Activated CD8-positive, alpha-beta T cell treated with anti-CD3 and anti-CD28 coated beads for 36 hours (primary cell): ENCODE results near the gene FAM20C. TPM values are rescaled to one million over a fixed set of nuclear protein-coding genes. Genes with fewer than 3 reads are reported as not detected.

Experiments
- ATAC-seq: fragments of 200-7000 bp; cut with Tn5 transposase; one replicate; pipeline ENCODE4 v1.10.0; 2021; ENCODE audit warnings: mild to moderate bottlenecking, moderate library complexity
- CTCF ChIA-PET: fragments of 350-600 bp; sonication (Branson Sonifier 250); formaldehyde crosslinking; loops from one replicate; lab custom pipeline; 2021; ENCODE audit warnings: antibody characterized with exemption; lab: Charles Lee
- POLR2A ChIA-PET: fragments of 350-600 bp; sonication (Branson Sonifier 250); formaldehyde crosslinking; loops from one replicate; lab custom pipeline; 2021; ENCODE audit warnings: antibody characterized with exemption; lab: Charles Lee
- DNase-seq: peaks from one replicate; pipeline ENCODE4 v3.0.0-alpha.2; 2020
- H3K27ac Mint-ChIP-seq: one replicate; pipeline ENCODE4 v1.8.0; 2021; ENCODE audit warnings: mild to moderate bottlenecking, mixed read lengths
- H3K27me3 Mint-ChIP-seq: one replicate; pipeline ENCODE4 v1.8.0; 2021; ENCODE audit warnings: mixed read lengths
- H3K36me3 Mint-ChIP-seq: one replicate; pipeline ENCODE4 v1.8.0; 2021; ENCODE audit warnings: low read depth, mixed read lengths
- H3K4me1 Mint-ChIP-seq: one replicate; pipeline ENCODE4 v1.8.0; 2021; ENCODE audit warnings: low read depth, mixed read lengths
- H3K4me3 Mint-ChIP-seq: one replicate; pipeline ENCODE4 v1.8.0; 2021; ENCODE audit warnings: mild to moderate bottlenecking, moderate library complexity, mixed read lengths
- H3K9me3 Mint-ChIP-seq: one replicate; pipeline ENCODE4 v1.8.0; 2021; ENCODE audit warnings: mixed read lengths
- intact Hi-C: fragments of 100-400 bp; cut with micrococcal nuclease; formaldehyde crosslinking; loops from one replicate; pipeline ENCODE4 v1.10.0; 2022
- total RNA-seq, 2 experiments: library from RNA; stranded (reverse); gene quantifications; one replicate each; pipeline ENCODE4 v1.2.3, GENCODE V29; 2021
- TF ChIP-seq, protein P1 (sequence below): fragments of 200-600 bp; IDR thresholded peaks from one replicate; pipeline ENCODE4 v1.8.0; 2022; ENCODE audit warnings: antibody characterized with exemption, mild to moderate bottlenecking

Gene FAM20C
- total RNA-seq, 2 experiments from 2014 or later = 0.29 to 1.1 TPM

- Mint-ChIP-seq H3K4me1 (peaks cover 12% of the 10 kb centered on the region), H3K27ac (no peak overlapping the region), H3K27me3 (no peaks in the 10 kb centered on the region), H3K9me3 (no peaks in the 10 kb centered on the region), H3K4me3 (peak overlapping the region; percentile 21), H3K36me3 (peaks cover 14% of the 10 kb centered on the region)
- TF ChIP-seq, protein P1, sequence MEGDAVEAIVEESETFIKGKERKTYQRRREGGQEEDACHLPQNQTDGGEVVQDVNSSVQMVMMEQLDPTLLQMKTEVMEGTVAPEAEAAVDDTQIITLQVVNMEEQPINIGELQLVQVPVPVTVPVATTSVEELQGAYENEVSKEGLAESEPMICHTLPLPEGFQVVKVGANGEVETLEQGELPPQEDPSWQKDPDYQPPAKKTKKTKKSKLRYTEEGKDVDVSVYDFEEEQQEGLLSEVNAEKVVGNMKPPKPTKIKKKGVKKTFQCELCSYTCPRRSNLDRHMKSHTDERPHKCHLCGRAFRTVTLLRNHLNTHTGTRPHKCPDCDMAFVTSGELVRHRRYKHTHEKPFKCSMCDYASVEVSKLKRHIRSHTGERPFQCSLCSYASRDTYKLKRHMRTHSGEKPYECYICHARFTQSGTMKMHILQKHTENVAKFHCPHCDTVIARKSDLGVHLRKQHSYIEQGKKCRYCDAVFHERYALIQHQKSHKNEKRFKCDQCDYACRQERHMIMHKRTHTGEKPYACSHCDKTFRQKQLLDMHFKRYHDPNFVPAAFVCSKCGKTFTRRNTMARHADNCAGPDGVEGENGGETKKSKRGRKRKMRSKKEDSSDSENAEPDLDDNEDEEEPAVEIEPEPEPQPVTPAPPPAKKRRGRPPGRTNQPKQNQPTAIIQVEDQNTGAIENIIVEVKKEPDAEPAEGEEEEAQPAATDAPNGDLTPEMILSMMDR = no peak
- intact Hi-C loops = no loop called here
- ChIA-PET CTCF (interaction anchor here (1.6 kb wide), 1 partner anchor 48 kb away, joined by 4 read pairs; no protein-coding TSS in a partner anchor), POLR2A (interaction anchor here (0.6 to 1.1 kb wide), 2 partner anchors 37 to 131 kb away, joined by 3 to 6 read pairs; no protein-coding TSS in a partner anchor)
- no peak for ATAC-seq
- no peak for DNase-seq
Measured at GRCh38 chr7:151346-152050, 40.9 kb upstream of the FAM20C start.

DNA sequence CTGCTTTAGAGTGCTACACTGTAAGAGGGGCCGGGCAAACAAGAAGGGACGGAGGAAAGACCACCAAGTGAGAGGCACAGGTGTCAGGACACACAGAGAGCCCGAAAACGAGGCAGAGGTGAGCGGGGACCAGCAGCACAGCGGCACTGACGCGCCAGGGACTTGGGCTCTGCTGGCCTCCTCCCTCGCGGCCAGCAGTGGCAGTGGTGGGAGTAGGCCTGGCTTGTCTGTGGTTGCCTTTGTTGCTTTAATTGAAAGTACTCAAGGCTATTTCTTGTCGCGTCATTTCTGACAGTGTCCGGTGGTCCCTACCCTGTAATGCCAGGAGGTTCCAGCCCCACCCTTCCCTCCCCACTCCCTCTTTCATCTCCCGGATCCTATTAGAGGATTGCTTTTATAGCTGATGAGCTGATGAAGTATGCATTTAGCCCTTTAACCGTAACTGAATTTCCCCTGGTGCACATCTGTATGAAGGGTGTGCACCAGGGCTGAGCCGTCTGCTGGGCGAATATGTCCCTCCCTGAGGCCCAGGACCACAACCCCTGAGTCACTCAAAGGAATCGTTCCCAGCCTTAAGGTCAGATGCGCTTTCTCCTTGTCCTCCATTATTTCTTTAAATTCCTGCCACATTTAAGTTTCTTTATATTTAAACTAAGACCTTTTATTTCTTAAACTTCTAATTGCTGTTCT is 39.5 kb upstream of the FAM20C start:
- intact Hi-C loops = no loop called here
- no peak for ATAC-seq
- Mint-ChIP-seq H3K9me3 (no peaks in the 10 kb centered on the region), H3K36me3 (peaks cover 5% of the 10 kb centered on the region), H3K4me1 (peaks cover 12% of the 10 kb centered on the region), H3K27ac (no peak overlapping the region), H3K4me3 (no peak overlapping the region), H3K27me3 (no peaks in the 10 kb centered on the region)
- TF ChIP-seq, protein P1 = no peak
- ChIA-PET POLR2A (no interaction called here), CTCF (no interaction called here)
- no peak for DNase-seq

DNA sequence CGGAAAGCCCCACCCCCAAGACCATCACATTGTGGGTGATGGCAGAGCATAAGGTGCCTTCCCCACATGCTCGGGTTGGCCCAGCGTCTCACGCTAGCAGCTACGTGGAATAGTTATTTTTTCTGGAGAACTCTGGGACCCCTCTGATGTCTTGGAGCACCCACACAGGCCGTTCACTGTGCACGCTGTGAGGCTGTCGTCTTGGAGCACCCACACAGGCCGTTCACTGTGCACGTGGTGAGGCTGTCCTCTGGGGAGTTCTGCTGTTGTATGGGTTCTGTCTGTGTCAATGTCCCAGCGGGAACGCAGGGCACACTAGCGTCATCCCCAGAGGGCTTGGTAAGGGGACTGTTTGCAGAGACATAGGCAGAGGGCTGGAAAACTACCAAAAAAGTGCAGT is 38.8 kb upstream of the FAM20C start:
- Mint-ChIP-seq H3K4me1 (peaks cover 9% of the 10 kb centered on the region), H3K9me3 (no peaks in the 10 kb centered on the region), H3K4me3 (no peak overlapping the region), H3K27me3 (no peaks in the 10 kb centered on the region), H3K36me3 (peaks cover 4% of the 10 kb centered on the region), H3K27ac (no peak overlapping the region)
- ChIA-PET POLR2A (no interaction called here), CTCF (no interaction called here)
- DNase-seq (no peak), ATAC-seq (no peak)
- TF ChIP-seq, protein P1 = no peak
- intact Hi-C loops = no loop called here

GRCh38 chr7:154096-154799 is 38.1 kb upstream of the FAM20C start:
- Mint-ChIP-seq H3K4me3 (no peak overlapping the region), H3K27me3 (no peaks in the 10 kb centered on the region), H3K4me1 (peaks cover 9% of the 10 kb centered on the region), H3K36me3 (peaks cover under 1% of the 10 kb centered on the region), H3K9me3 (no peaks in the 10 kb centered on the region), H3K27ac (no peak overlapping the region)
- TF ChIP-seq, protein P1 = no peak
- DNase-seq (no peak), ATAC-seq (no peak)
- intact Hi-C loops = no loop called here
- ChIA-PET POLR2A (no interaction called here), CTCF (no interaction called here)
